ENCODE measurements around the gene RAD9A. TPM values are rescaled to one million over a fixed set of nuclear protein-coding genes. Genes with fewer than 3 reads are reported as not detected.
"Not testable (repeated sequence)": the region's sequence is repeated elsewhere in the genome, so short reads cannot be mapped to it uniquely, and the experiment has no call there.

RAD9A gene
- total RNA-seq, 1 donor from 2014 or later: 23.8 TPM

DNA sequence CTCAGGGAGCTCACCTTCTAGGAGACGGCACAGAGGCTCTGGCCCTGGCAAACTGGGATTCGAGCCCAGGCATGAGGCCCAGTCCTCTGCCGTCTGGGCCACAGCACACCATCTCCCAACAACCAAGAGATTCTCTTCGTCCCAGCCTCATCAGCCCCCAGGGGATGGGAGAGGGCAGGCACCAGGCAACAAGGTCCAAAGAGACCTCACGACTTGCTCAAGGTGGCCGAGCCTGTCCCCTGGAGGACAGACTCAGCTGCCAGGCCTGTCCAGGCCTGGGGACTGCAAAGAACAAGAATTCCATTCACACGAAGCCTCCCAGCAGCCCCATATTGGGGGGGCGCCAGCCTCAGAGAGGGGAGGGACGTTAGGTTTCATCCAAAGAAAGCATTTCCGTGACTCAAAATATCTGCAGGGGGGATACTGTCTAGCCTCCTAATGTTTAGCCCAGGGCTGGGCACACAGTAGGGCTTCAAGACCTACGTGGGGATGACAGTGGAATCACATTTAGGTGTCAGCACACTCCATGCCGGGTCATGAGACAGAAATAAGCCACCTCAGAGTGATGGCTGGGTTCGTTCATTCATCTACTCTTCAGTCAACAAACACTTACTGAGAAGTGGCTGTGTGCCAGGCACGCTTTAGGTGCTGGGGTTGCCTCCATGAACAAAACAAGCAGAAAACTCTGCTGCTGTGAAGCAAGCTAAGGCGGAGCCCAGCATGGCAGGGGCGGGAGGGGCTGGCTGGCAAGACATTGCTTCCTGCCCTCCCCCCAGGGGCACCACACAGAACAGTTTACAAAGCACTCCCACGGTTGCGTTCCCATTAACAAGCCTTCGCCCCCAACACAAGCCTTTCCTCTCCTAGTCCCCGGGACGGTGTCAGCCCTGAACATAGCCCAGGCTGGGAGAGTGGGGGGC, 24.9 kb downstream of the RAD9A start:
- ATAC-seq (no peak), DNase-seq (ENCODE audit: low spot score) (no peak)
- intact Hi-C loops (cut with DNase I): no loop called here

DNA sequence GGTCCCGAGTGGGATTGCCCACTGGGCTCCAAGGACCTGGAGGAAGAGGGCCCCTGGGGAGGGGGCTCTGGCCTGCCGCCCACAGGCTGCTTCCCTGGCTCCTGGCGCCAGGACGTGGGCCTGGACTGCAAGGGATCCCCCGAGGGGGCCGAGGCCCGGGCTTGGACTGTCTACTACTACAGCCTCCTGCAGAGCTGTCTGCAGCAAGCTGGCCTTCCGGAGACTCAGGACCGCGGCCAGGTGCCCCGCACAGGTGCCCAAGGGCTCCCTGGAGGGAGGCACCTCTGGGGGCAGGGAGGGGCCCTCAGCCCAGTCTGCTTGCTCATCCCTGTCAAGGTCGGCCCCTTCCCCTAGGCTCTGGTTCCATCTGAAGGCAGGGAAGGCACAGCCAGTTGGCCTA, 25.6 kb downstream of the RAD9A start:
- ATAC-seq: no peak
- intact Hi-C loops (cut with DNase I): no loop called here

DNA sequence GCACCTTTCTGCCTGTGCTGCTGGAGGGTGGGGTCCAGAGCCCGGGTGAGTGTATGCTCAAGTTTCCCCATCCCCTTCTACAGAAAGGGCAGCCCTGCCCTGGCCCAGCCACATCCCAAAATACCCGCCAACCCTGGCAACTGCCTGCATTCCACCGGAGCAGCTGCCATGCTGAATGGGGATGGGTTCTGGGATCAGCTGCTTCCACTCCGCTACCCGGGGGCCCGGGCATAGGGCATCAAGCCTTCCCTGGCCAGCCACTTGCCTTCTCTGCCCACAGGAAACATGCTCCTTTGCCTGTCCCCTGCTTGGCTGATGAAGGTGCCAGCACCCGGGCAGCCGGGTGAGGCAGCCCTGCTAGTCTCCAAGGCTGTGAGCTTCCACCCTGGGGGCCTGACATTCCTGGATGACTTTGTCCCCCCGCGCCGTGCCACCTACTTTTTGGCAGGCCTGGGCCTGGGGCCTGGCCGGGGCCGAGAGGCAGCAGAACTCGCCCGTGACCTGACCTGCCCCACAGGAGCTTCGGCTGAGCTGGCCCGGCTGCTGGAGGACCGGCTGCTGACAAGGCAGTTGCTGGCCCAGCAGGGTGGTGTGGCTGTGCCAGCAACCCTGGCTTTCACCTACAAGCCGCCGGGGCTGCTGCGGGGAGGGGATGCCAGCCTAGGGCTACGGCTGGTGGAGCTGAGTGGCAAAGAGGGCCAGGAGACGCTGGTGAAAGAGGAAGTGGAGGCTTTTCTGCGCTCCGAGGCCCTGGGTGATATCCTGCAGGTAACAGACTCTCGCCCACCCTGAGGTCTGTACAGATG, 26.9 kb downstream of the RAD9A start:
- intact Hi-C loops (cut with DNase I): no loop called here
- ATAC-seq (no peak), DNase-seq (ENCODE audit: low spot score) (no peak)

More for the DNA sequence above, 25.6 kb downstream of the RAD9A start:
- no peak for DNase-seq (ENCODE audit: low spot score)

DNA sequence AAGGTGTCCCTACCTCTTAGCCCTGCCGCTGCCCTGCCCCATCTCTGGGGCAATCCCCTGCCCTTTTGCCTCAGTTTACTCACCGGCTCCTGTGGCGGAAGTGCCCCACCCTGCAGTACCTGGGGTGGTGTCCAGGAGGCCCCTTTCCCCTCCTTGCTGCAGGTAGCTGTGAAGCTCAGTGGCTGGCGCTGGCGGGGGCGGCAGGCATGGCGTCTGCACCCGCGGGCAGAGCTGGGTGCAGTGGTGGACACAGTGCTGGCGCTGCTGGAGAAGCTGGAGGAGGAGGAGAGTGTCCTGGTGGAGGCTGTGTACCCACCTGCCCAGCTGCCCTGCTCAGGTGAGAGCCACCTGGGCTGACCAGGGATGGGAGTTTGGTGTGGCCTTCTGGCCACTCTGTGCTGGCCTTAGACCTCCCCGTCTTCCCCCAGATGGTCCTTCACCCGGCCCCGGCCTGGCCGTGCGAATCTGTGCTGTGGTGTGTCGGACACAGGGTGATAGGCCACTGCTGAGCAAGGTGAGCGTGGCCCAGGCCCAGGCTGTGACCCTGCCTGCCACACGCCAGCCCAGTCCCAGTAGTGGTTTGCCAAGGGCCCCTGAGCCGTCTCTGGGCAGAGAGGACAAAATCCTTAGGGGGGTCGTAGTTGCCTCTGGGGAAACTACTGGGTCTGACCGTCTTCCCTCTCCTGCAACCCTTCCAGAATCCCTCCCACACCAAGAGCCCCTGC, 27.7 kb downstream of the RAD9A start:
- ATAC-seq (no peak), DNase-seq (ENCODE audit: low spot score) (no peak)
- intact Hi-C loops (cut with DNase I): no loop called here

DNA sequence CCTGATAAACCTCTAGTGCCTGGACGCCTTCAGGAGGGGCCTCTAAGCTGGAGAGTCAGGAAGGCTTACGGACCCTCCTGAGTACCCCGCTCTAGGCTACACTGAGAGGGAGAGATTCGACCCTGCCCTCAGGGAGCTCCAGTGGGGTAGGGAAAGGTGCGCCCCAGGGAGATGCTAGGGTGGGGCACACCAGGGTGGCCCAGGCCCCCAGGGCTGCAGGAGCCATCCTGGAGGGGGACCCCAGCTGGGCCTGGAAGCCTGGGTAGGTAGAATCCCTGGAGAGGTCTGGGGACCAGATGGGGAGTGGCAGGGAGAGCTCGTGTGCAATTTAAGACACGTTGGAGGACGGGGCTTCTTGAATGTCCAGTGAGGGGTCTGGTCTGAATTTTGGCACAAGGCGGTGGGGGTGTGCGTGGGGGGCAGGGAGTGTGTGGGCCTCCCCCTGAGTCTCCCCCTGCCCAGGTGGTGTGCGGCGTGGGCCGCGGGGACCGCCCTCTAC, 28.4 kb downstream of the RAD9A start:
- intact Hi-C loops (cut with DNase I): no loop called here
- DNase-seq (ENCODE audit: low spot score) (no peak), ATAC-seq (no peak)

DNA sequence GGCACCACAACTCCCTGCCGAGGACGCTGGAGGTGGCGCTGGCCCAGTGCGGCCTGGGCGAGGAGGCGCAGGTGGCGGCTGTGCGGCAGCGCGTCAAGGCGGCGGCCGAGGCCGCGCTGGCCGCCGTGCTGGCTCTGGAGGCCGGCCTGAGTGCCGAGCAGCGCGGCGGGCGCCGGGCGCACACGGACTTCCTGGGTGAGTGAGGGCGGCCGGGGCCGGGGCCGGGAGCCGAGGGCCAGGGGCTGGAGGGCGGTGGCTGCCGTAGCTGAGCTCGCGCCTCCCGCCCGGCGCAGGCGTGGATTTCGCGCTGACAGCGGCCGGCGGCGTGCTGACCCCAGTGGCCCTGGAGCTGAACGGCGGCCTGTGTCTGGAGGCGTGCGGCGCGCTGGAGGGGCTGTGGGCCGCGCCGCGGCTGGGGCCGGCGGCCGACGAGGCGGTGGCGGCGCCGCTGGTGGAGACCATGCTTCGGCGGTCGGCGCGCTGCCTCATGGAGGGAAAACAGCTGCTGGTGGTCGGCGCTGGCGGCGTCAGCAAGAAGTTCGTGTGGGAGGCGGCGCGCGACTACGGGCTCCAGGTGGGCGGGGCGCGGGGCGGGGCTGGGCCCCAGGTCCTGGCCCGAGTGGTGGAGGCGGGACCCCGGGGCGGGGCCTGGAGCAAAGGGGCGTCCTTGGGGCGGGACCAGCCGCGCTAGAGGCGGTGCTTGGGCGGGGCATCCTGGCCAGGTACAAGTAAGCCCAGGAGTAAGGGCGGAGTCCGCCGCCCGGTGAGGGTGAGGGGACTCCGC, 29.1 kb downstream of the RAD9A start:
- intact Hi-C loops (cut with DNase I): no loop called here
- DNase-seq (ENCODE audit: low spot score) (peak; percentile 98), ATAC-seq (peak; percentile 93)

DNA sequence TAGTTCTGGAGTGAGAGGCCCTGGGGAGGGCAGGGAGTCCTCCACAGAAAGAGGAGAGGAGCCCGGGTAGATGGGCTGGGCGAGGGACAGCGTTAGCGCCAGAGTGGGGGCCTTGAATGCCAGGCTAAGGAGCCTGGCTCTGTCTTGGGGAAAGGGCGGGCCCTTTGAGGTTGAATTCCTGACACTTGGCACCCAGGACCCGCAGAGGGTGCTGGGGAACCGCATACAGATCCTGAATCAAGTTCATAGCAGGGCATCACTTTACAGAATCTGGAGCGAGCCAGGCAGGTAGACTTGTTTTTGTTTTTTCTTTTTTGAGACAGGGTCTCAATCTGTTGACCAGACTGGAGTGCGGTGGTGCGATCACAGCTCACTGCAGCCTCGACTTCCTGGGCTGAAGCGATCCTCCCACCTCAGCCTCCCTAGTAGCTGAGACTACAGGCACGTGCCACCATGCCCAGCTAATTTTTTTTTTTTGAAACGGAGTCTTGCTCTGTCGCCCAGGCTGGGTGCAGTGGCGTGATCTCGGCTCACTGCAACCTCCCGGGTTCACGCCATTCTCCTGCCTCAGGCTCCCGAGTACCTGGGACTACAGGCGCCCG, 29.7 kb downstream of the RAD9A start:
- intact Hi-C loops (cut with DNase I): no loop called here
- ATAC-seq: no peak
- no peak for DNase-seq (ENCODE audit: low spot score)

DNA sequence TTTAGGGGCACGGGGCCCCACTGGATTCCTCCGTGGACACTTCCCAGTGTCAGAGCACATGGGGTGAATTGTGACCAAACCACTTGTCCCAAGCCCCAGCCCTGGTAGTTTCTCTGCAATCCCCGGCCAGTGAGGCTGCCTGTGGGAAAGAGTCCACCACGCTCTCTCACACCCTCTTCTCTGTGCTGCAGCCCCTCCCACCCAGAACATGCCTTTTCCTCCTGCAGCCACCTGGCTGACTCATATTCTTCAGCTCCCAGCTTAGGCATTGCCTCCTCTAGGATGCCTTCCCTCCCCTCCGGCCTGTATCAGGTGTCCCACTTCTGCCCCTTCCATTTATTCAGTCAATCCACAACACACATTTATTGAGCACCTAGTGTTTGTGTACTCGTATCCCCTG, 31.1 kb downstream of the RAD9A start:
- ATAC-seq: no peak
- DNase-seq (ENCODE audit: low spot score): no peak
- intact Hi-C loops (cut with DNase I): no loop called here

DNA sequence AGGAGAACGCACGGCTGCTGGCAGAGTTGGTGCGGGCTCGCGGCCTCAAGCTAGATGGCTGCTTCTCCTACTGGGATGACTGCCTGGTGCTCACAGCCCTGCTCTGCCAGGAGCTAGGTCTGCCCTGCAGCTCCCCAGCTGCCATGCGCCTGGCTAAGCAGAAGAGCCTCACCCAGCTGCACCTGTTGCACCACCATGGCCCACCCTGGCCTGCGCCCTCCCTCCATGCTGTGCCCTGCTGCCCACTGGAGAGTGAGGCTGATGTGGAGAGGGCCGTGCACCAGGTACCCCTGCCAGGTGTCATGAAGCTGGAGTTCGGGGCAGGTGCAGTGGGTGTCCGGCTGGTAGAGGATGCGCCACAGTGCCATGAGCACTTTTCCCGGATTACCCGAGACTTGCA, 31.7 kb downstream of the RAD9A start:
- intact Hi-C loops (cut with DNase I): no loop called here
- no peak for ATAC-seq
- DNase-seq (ENCODE audit: low spot score): no peak

DNA sequence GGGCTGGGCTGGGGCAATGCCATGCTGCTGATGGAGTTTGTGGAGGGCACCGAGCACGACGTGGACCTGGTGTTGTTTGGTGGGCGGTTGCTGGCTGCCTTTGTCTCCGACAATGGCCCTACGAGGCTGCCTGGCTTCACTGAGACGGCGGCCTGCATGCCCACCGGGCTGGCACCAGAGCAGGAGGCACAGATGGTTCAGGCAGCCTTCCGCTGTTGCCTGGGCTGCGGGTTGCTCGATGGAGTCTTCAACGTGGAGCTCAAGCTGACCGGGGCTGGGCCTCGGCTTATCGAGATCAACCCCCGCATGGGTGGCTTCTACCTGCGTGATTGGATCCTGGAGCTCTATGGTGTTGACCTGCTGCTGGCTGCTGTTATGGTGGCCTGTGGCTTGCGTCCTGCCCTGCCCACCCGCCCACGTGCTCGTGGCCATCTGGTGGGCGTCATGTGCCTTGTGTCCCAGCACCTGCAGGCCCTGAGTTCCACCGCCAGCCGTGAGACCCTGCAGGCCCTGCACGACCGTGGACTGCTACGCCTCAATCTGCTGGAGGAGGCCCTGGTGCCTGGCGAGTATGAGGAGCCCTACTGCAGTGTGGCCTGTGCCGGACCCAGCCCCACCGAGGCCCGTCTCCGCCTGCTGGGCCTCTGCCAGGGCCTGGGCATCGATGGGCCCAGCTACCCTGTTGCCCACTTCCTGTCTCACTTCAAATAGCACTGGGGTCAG, 32.3 kb downstream of the RAD9A start:
- intact Hi-C loops (cut with DNase I): no loop called here
- DNase-seq (ENCODE audit: low spot score) (no peak), ATAC-seq (no peak)

DNA sequence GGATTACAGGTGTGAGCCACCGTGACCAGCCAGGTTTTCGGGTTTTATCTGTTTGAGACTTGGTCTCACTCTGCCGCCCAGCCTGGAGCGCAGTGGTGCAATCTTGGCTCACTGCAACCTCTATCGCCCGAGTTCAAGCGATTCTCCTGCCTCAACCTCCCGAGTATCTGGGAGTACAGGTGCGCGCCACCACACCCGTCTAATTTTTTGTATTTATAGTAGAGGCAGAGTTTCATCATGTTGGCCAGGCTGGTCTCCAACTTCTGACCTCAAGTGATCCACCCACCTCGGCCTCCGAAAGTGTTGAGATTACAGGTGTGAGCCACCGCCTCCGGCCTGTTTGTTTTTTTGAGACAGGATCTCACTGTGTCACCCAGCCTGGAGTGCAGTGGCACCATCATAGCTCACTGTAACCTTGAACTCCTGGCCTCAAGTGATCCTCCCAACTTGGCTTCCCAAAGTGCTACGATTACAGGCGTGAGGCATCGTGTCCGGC, 35.6 kb downstream of the RAD9A start:
- intact Hi-C loops (cut with DNase I); DNase-seq (ENCODE audit: low spot score); ATAC-seq: not testable (repeated sequence)

DNA sequence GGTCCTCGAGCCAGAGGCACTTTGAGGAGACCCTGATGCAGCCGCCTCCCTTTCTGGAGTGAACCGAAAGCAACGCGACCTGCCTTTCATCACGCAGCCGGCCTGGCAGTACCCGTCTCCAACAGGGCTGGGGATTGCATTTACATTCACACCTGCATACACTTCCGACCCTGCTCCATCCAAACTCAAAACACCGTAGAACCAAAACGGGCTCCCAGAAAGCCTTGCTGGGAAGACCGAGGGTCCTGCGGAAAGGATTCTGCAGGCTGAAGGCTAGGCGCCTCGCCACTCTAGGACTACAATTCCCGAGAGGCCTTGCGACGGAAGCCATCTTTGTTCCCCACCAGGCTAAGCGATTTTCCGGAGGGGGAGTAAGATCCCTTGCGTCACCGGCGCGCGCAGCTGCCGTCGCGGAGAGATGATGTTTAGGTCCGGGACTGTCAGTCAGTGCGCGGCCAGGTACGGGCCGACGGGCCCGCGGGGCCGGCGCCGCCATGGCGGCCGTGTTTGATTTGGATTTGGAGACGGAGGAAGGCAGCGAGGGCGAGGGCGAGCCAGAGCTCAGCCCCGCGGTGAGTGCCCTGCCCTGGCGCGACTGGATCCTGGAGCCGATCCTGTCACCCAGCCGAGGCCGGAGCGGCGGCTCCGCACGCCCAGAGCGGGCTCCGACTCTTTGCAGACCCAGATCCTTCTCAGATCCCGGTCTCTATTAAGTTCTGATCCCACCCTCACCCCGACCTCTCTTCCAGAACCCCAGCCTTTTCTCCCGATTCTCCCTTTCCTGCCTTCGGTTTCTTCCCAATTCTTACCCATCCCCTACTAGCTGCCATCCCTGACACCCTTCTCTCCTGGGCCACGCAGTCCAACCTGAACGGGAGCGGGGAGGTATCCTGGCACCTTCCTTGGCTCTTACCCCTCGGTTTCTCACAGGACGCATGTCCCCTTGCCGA, 36.5 kb downstream of the RAD9A start, which contains the start of gene RPS6KB2:
Gene RPS6KB2, plus strand, starts transcription at position 443 of the 950 bp plus-strand sequence. Its CDS starts 52 bp downstream, at position 495.
- ATAC-seq: peak; percentile 95
- peak; percentile 100 for DNase-seq (ENCODE audit: low spot score)
- intact Hi-C loops (cut with DNase I): no loop called here

DNA sequence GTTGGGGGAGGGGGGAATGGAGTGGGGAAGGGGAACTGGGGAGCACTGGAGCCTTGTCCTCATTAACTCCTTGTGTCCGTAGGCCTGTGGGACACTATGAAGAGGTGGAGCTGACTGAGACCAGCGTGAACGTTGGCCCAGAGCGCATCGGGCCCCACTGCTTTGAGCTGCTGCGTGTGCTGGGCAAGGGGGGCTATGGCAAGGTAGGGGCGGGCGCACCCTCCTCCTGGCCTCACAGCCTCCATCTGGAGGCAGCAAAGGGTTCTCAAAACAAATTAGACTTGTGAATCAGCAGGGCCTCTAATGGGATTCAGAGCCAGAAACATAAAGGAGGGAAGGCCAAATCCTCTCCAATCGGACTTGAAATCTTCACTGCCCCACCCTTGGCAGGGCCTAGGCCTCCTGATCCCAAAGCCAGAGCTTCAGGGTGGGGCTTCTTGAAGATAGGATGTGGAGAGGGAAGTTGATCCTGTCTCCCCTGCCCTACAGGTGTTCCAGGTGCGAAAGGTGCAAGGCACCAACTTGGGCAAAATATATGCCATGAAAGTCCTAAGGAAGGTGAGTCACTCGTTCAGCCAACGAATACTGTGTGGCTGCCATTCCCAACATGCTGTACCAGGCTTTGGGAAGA, 37.4 kb downstream of the RAD9A start:
- ATAC-seq (no peak), DNase-seq (ENCODE audit: low spot score) (no peak)
- intact Hi-C loops (cut with DNase I): no loop called here

DNA sequence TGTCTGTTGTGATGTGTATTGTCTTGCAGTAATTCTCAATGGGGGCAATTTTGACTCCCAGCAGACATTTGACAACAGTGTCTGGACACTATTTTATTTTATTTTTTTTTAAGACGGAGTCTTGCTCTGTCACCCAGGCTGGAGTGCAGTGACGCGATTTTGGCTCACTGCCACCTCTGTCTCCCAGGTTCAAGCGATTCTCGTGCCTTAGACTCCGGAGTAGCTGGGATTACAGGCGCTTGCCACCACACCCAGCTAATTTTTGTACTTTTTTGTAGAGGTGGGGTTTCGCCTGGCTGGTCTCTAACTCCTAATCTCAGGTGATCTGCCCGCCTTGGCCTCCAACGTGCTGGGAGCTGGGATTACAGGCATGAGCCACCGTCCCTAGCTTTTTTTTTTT, 37.9 kb downstream of the RAD9A start:
- no peak for DNase-seq (ENCODE audit: low spot score)
- no peak for ATAC-seq
- intact Hi-C loops (cut with DNase I): no loop called here

DNA sequence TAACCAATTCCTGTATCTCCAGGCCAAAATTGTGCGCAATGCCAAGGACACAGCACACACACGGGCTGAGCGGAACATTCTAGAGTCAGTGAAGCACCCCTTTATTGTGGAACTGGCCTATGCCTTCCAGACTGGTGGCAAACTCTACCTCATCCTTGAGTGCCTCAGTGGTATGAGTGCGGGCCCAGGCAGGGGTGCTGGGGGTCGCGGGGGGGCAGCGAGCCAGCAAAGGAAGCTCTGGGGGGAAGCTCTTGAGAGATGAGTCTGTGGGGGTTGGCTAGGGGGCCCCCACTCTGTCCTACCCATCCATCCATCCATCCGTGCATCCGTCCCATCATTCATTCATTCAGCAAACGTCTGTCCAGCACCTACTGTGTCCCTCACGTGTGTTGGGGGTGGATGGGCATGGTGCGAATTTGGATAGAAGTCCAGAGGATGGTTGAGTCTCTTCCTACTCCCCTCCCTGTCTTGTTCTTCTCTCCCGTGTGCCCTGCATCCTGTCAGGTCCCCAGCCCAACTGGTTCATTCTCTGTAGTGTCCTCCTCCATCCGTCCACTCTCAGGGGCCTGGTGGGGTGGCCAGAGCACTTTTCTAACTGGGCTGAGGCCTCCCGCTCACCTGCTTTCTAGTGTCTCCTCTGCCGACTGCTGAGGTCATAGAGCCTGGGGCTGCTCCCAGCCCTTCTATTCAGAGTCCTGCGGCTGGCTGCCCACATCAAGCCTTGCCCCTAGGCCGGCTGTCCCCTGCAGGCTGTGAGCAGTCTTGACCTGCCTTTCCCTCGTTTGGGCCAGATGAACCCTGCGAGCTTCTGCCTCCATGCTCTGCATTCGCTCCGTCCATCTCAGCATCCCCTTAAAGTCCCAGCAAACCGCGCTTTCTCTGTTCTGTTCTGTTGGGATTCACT, 39.8 kb downstream of the RAD9A start:
- intact Hi-C loops (cut with DNase I): no loop called here
- DNase-seq (ENCODE audit: low spot score) (no peak), ATAC-seq (no peak)

Measured in sciatic nerve (tissue), 2 donors.